ENCODE data around the gene ACTN4. TPM values are rescaled to one million over a fixed set of nuclear protein-coding genes. Genes with fewer than 3 reads are reported as not detected.

The ACTN4 gene
- total RNA-seq, 1 experiment from 2014 or later = 1,083 TPM

DNA sequence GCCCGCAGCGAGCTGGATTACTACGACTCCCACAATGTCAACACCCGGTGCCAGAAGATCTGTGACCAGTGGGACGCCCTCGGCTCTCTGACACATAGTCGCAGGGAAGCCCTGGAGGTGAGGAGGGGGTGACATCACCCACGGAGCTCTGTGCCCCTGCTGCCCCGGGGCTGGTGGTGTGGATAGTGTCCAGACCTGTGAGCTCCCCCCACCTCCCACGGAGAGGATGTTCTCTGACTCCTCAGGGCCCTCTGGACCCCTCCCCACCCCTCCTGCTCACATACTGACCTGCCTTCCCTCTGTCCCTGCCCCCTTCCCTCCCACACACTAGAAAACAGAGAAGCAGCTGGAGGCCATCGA lies 76.1 kb downstream of the ACTN4 start:
- no peak for DNase-seq (ENCODE audit: low spot score)

DNA sequence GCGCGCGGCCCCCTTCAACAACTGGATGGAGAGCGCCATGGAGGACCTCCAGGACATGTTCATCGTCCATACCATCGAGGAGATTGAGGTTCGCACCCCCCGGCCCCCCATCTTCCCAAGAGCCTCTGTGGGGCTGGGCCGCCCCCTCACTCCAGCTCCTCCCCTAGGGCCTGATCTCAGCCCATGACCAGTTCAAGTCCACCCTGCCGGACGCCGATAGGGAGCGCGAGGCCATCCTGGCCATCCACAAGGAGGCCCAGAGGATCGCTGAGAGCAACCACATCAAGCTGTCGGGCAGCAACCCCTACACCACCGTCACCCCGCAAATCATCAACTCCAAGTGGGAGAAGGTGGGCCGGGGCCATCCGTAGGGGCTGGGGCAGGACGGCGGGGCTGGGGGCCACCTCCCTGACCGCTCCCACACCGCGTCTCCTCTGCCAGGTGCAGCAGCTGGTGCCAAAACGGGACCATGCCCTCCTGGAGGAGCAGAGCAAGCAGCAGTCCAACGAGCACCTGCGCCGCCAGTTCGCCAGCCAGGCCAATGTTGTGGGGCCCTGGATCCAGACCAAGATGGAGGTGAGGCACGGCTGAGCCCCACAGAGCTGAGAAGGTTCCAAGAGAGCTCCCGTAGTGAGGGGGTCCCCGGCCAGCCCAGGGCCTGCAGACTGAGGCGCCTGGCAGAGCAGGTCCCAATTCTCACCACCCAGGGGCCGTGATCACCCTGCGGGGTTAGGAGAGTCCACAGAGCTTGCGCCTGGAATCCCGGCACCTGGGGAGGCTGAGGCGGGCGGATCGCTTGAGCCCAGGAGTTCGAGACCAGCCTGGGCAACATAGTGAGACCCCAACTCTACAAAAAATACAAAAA lies 76.8 kb downstream of the ACTN4 start:
- no peak for DNase-seq (ENCODE audit: low spot score)

DNA sequence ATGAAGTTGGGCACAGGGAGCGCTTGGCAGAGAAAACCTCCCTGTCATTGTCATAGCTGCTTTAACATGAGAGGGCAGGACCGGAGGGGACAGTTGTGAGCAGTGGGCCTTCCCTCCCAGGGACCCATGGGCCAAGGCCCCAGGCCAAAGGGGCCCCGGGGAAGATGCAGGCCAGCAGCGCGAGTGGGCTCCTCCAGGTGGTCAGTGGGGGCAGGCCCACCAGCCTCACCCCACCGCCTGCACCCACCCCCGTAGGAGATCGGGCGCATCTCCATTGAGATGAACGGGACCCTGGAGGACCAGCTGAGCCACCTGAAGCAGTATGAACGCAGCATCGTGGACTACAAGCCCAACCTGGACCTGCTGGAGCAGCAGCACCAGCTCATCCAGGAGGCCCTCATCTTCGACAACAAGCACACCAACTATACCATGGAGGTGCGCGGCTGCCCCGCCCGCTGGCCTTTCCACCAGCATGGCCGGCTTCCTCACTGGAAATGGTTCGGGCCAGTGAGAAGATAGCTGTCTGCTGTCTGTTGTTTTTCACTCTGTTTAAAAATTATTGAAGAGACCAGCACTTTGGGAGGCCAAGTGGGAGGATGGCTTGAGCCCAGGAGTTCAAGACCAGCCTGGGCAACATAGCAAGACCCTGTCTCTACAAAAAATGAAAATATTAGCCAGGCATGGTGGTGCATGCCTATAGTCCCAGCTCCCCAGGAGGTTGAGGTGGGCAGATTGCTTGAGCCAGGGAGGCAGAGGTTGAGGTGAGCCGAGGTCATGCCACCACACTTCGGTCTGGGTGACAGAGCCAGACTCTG lies 78.2 kb downstream of the ACTN4 start:
- no peak for DNase-seq (ENCODE audit: low spot score)

DNA sequence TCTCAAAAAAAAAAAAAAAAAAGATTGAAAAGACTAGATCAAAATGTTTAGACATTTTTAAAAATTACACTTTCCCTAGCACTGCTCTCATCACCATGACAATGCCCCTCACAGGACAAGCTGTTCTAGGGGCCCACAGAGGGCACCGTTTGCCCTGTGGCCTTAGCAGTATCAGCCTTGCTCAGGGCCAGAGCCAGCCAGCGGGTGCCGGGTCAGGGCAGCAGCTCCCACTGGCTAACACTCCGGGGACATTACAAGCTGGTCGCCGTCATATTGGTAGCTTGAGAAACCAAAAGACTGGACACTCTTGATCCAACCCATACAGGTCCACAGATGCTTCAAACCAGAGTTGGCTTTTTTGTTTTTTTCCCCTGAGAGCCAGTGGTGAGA lies 78.8 kb downstream of the ACTN4 start:
- no peak for DNase-seq (ENCODE audit: low spot score)

DNA sequence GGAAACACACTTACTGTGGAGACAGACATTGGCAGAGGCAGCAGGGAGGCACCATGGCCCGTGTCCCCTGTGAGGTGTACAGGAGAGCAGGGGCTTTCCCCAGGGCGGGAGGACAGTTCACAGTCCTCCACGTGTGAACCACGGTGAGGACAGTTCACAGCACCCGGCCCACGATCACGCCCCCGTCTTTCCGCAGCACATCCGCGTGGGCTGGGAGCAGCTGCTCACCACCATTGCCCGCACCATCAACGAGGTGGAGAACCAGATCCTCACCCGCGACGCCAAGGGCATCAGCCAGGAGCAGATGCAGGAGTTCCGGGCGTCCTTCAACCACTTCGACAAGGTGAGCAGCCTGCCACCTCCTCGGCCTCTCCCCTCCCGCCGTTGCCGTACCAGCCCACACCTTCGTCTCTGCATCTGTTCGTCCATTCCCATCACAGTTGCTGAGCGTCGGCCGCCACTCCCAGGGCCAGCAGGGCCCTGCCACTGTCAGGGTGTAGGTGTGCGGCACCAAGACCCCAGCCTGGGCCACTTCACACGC lies 79.4 kb downstream of the ACTN4 start:
- no peak for DNase-seq (ENCODE audit: low spot score)

DNA sequence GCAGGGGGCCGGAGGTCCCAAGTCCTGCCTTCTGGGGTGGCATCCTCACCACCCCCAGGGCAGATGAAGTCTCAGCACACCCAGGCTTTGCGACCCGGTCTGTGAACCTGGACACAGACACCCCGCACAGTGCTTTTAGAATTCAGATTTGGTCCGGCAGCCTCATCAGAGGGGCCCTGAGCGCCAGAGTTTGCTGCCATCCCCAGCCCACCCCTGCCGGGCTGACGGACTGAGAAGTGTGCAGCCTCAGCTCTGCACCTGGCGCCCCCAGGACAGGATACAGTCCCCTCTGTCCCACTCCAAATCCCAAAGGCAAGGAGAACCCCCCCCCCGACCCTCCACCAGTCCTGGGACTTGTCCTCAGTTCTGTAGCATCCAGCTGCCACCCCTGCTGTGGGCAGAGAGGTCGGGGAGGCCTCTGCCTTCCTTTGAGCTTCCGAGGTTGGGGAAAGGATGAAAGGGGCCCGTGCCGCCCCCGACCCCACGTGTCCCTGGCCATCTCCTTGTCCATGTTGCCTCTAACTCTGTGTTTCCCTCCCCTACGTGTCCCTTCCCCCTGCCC lies 79.9 kb downstream of the ACTN4 start:
- DNase-seq (ENCODE audit: low spot score) = no peak

DNA sequence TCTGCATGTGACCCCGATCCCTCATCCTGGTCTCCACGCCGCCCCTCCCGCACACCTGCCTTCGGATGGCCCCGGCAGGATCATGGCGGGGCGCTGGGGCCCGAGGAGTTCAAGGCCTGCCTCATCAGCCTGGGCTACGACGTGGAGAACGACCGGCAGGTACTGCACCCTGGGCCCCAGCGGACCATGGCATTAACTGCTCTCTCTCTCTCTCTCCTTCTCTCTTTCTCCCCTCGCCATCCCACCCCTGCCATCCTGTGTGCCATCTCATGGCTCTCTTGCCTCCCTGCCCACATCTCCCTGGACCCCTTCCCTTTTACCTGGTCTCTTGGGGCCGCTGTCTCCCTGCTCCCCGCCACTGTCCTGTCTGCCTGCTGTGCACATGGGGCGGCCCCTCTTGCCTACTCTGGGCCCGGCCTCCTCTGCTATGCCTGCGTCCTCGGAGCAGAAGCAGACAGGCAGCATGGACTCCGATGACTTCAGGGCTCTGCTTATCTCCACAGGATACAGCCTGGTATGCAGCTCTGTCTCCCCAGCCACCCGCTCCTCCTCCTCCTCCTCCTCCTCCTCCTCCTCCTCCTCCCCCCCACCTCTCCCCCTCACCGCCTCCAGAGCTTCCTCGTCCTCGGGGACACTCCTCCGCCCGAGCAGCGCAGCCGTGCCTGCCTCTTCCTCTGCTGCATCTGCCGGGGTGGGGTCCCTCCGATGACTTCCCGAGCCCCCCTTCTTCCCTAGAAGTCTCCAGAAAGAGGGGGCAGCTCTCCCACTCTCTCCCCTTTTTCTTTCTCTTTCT lies 80.6 kb downstream of the ACTN4 start:
- no peak for DNase-seq (ENCODE audit: low spot score)

DNA sequence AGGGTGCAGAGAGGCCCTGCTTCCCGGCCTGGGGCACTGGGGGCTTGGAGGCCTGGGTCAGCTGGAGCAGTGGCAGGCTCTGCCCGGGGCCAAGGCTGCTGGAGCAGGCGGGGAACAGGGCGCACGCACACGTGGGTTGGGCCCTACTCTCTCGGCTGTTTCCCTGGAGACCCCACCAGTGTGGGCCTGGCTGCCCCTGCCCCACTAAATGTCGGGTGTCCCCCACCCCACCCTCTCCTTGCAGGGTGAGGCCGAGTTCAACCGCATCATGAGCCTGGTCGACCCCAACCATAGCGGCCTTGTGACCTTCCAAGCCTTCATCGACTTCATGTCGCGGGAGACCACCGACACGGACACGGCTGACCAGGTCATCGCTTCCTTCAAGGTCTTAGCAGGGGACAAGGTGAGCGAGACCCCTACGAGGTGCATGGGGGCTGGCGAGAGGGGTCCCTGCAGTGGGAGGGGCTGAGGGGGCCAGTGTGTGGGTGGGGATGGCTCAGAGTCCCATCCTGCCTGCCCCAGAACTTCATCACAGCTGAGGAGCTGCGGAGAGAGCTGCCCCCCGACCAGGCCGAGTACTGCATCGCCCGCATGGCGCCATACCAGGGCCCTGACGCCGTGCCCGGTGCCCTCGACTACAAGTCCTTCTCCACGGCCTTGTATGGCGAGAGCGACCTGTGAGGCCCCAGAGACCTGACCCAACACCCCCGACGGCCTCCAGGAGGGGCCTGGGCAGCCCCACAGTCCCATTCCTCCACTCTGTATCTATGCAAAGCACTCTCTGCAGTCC lies 81.5 kb downstream of the ACTN4 start:
- no peak for DNase-seq (ENCODE audit: low spot score)

DNA sequence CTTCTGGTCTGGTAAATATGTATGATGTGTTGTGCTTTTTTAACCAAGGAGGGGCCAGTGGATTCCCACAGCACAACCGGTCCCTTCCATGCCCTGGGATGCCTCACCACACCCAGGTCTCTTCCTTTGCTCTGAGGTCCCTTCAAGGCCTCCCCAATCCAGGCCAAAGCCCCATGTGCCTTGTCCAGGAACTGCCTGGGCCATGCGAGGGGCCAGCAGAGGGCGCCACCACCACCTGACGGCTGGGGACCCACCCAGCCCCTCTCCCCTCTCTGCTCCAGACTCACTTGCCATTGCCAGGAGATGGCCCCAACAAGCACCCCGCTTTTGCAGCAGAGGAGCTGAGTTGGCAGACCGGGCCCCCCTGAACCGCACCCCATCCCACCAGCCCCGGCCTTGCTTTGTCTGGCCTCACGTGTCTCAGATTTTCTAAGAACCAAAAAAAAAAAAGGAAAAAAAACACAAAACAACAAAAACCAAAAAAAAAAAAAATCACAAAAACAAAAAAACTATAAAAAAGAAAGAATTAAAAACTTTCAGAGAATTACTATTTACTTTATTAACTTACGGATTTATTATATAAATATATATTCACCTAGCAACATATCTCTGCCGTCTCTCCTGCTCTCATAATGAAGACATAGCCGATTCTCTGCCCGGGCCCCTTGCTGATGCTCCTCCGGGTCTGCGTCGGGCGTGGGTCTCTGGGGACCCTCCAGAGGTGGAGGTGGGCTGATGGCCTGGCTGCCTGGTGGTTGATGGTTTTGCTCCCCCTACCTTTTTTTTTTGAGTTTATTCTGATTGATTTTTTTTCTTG lies 82.4 kb downstream of the ACTN4 start:
- peak; percentile 91 for DNase-seq (ENCODE audit: low spot score)

DNA sequence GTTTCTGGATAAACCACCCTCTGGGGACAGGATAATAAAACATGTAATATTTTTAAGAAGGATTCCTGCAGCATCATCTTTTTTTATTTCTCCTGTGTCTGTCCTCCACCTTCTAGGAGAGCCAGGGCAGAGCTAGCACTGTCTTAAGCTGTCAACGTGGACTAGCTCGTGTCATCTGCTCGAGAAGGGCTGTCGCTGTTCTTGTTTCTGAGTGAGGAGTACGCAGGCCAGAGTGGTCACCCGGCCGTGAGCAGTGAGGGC lies 83.0 kb downstream of the ACTN4 start:
- no peak for DNase-seq (ENCODE audit: low spot score)

DNA sequence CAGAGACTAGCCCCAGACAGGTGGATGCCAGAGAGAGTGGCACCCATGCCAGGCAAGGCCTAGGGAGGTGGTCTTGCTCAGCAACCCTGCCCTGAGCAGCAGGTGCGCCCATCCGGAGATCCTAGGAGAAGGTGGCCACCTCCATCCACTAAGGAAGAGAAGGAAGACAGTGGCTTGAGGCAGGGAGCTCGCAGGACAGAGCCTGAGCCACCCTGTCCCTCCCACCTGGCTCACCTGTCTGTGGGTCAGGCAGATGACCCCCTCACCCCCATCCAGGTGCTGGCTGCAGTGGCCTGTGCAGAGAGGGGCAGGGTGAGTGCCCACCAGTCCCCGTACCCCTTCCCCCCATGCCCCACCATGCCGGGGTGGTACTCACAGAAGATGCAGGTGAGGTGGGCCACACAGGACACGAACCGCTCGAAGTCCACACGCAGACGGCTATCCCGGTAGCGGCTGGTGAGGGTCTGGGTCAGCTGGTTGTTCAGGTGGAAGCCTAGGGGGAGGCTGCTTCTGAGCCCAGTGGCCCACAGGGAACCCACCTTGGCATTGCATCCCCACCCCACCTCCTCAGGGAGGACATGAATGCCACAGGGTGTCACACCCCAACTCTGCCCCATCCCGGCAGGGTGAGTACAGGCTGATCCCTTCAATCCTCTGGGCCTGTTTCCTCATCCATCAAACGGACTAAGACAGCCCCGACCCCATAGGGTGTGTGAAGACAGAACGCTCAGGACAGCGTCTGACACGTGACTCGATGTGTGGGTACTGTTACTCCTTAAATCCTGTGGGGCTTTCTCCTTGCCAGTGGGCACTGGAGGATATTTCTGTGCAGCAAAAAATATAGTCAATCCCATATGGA lies 83.5 kb downstream of the ACTN4 start:
- DNase-seq (ENCODE audit: low spot score) = no peak

DNA sequence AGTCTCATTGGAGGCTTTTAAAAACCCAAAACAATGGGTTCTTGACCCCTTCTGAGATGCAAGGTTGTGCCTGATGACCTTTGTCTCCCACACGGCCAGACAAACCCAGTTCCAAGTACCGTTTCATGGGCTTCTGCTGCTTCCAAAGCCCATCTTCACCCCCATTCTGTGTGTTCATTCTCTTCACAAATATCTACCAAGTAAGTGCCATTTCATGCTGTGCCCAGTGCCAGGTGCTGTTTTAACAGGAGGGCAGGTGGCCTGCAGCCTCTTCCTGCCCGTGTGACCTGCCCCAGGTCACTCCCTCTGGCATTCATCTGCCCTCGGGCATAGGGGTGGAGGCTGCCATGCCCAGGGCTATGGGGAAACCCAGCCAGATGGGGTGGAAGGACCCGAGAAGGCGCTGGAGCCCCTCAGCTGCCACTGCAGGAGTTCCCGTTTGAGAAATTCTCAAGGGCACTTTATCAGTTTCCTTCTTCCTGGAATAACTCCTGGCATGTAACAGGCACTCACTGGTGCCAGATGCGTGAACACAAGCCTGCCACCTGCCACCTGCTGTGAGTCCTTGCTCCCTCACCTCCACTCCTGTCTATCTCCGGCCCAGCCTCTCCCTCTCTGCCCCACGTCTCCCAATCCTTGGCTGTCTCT lies 84.3 kb downstream of the ACTN4 start:
- DNase-seq (ENCODE audit: low spot score) = peak; percentile 63

DNA sequence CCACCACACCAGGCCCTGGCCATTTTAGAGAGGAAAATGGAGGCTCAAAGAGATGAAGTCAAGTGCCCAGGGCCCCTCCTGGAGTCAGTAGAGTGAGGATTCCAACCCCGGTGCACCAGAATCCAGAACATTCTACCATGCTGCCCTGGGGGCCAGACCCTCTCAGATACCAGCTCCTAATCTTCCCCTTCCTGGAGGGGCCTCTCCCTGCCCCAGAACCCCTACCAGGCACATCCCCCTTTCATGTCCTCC lies 85.7 kb downstream of the ACTN4 start:
- no peak for DNase-seq (ENCODE audit: low spot score)

DNA sequence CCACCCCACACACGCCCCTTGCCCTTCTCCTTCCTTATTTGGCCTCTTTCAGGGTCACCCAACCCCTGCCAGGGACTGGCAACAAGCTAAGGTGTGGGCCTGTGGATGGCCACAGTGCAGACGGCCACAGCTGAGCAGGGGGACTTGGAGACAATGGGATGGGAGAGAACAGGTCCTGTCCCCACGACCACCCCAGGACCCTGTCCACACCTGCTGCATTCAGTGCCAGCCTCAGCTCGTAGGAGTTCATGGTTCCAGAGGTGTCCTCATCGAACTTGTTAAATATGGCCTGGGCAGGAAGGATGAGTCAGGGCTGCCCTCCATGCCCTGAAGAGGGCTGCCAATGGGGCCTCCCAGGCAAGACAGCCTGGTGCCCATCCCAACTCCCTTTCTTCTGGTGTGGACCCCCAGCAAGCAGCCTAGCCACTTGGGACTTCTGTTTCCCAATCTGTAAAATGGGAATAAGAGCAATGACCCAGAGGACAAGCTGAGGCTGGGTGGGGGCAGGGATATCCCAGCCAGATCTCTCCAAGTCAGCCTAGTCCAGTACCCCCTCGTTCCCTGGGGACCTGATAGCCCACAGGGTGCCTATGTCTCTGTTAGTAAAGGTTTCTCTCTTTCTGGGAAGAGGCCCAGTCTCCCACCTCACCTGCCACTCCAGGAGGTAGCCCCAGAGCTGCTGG lies 86.2 kb downstream of the ACTN4 start:
- no peak for DNase-seq (ENCODE audit: low spot score)

DNA sequence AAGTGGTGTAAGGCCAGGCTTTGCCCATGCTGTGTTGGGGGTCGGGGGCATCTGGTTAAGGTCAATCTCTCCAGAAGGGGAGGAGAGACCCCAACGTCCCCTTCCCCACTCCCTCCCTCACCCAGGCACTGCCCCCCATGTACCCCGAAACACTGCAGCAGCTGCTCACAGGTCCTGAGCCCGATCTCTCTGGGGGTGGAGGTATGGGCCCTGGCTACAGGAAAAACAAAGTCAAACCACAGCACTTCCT lies 86.7 kb downstream of the ACTN4 start:
- DNase-seq (ENCODE audit: low spot score) = no peak

DNA sequence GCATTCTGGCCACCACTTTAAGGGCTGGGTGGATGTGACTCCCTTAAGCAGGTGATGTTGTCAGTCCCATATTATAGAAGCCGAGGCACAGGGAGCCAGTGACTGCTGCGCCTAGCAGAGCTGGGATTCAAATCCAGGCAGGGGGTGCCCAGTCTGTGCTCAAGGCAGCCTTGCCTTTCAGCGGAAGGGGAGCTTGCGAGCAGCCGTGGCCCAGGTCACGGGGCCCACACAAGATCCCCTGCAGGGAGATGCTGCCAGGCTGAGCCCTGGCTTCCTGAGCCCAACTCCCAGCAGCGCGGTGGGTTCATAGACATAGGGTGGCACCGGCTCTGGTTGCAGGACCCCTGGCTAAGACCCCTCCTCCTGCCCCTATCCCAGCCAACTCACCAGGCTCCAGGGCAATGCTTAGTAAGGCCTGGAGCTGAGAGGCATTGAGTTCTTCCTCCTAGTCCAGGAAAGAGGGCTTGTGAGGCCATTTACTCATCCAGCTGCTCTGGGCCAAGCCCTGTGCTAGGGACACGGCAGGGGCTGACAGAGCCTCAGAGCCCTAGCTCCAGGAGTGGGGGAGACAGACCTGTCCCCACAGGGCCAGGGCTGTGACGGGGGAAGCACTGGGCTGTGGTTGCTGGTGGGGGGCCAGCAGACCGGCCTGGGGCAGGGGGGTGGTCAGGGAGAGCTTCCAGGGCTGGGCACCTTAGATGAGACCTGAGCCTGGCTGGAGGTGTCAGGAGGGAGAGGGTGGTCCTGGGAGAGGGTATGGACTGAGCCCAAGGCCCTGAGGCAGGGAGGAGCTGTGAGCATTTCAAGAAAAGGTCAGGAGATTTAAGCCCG lies 87.2 kb downstream of the ACTN4 start:
- DNase-seq (ENCODE audit: low spot score) = peak; percentile 79

DNA sequence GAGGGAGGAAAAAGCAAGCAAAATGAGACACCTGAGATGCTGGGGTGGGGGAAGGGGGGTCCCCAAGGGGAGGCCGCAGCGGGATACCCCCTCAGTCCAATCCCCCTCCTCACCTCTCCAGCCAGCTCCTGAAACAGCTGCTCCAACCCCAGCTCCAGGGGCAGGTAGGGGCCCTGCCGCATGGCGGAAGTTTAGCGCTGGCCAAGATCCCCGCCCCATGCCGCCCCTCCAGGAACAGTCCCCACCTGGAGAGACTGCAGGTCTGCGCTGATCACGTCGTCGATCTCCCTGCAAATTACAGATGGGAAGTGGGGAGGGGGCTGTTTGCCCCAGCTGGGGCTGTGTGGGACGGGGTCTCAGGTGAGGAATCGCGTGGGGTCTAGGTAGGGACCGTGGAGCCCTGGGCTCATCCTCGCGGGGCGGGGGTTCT lies 87.8 kb downstream of the ACTN4 start:
- peak; percentile 79 for DNase-seq (ENCODE audit: low spot score)

DNA sequence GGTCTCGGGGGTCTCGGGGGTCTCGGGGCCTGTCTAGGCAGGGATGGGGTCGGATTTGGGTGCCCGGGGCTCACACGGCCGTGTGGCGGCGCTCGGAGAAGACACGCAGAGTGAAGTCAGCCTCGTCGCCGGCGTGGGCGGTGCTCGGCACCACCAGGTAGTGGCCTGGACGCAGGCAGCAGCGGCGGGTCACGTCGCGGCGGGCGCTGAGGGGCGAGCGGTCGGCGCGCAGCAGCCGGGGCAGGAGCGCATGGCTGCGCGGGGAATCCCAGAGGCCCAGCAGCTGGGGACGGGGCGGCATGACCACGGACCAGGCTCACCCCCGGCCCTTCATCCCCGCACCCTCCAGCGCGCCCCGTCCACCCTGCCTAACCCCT lies 88.6 kb downstream of the ACTN4 start:
- DNase-seq (ENCODE audit: low spot score) = peak; percentile 83

Measured in HT-29 (cell line).